Measurements from ENCODE around the gene AJAP1.

AJAP1 gene

GRCh38 chr1:4692437-4692836 lies 38.0 kb downstream of the AJAP1 start:
- H3K4me3 ChIP-seq (replicated peaks; ENCODE audit: low read depth, low read length), result no peak overlapping the region
- no peak for TF ChIP-seq CTCF (IDR thresholded peaks at IDR 0.05; ENCODE audit: insufficient read depth, low read length, poor library complexity, severe bottlenecking)
- no peak for DNase-seq (ENCODE audit: extremely low read depth, insufficient read length)
- H3K27me3 ChIP-seq (replicated peaks; ENCODE audit: control insufficient read depth, insufficient read depth, low read length), result no peaks in the 10 kb centered on the region; the same call in 1 of the 2 replicates
- H3K36me3 ChIP-seq (ENCODE audit: control insufficient read depth, insufficient read depth, low read length), result no peaks in the 10 kb centered on the region

- no peak for DNase-seq (ENCODE audit: extremely low read depth, insufficient read length)
- no peaks in the 10 kb centered on the region for H3K36me3 ChIP-seq (ENCODE audit: control insufficient read depth, insufficient read depth, low read length)
- no peaks in the 10 kb centered on the region; the same call in 1 of the 2 replicates for H3K27me3 ChIP-seq (replicated peaks; ENCODE audit: control insufficient read depth, insufficient read depth, low read length)
- no peak overlapping the region for H3K4me3 ChIP-seq (replicated peaks; ENCODE audit: low read depth, low read length)
- no peak for TF ChIP-seq CTCF (IDR thresholded peaks at IDR 0.05; ENCODE audit: insufficient read depth, low read length, poor library complexity, severe bottlenecking)
Observed at GRCh38 chr1:4693331-4693730, 38.9 kb downstream of the AJAP1 start.

GRCh38 chr1:4693891-4694290 lies 39.5 kb downstream of the AJAP1 start:
- no peak for TF ChIP-seq CTCF (IDR thresholded peaks at IDR 0.05; ENCODE audit: insufficient read depth, low read length, poor library complexity, severe bottlenecking)
- no peaks in the 10 kb centered on the region; the same call in 1 of the 2 replicates for H3K27me3 ChIP-seq (replicated peaks; ENCODE audit: control insufficient read depth, insufficient read depth, low read length)
- no peaks in the 10 kb centered on the region for H3K36me3 ChIP-seq (ENCODE audit: control insufficient read depth, insufficient read depth, low read length)
- H3K4me3 ChIP-seq (replicated peaks; ENCODE audit: low read depth, low read length), result no peak overlapping the region
- no peak for DNase-seq (ENCODE audit: extremely low read depth, insufficient read length)

- H3K4me3 ChIP-seq (replicated peaks; ENCODE audit: low read depth, low read length), result no peak overlapping the region
- H3K36me3 ChIP-seq (ENCODE audit: control insufficient read depth, insufficient read depth, low read length), result no peaks in the 10 kb centered on the region
- no peak for TF ChIP-seq CTCF (IDR thresholded peaks at IDR 0.05; ENCODE audit: insufficient read depth, low read length, poor library complexity, severe bottlenecking)
- H3K27me3 ChIP-seq (replicated peaks; ENCODE audit: control insufficient read depth, insufficient read depth, low read length), result no peaks in the 10 kb centered on the region; the same call in 1 of the 2 replicates
- DNase-seq (ENCODE audit: extremely low read depth, insufficient read length), result no peak
Observed at GRCh38 chr1:4694492-4694891, 40.1 kb downstream of the AJAP1 start.

- Histone ChIP-seq H3K36me3 (ENCODE audit: control insufficient read depth, insufficient read depth, low read length) (no peaks in the 10 kb centered on the region), H3K4me3 (replicated peaks; ENCODE audit: low read depth, low read length) (no peak overlapping the region), H3K27me3 (replicated peaks; ENCODE audit: control insufficient read depth, insufficient read depth, low read length) (no peaks in the 10 kb centered on the region; the same call in 1 of the 2 replicates)
- no peak for TF ChIP-seq CTCF (IDR thresholded peaks at IDR 0.05; ENCODE audit: insufficient read depth, low read length, poor library complexity, severe bottlenecking)
- DNase-seq (ENCODE audit: extremely low read depth, insufficient read length), result no peak
Observed at GRCh38 chr1:4695241-4695640, 40.8 kb downstream of the AJAP1 start.

GRCh38 chr1:4696161-4696745 lies 41.8 kb downstream of the AJAP1 start:
- TF ChIP-seq CTCF (IDR thresholded peaks at IDR 0.05; ENCODE audit: insufficient read depth, low read length, poor library complexity, severe bottlenecking), result no peak
- no peaks in the 10 kb centered on the region; the same call in 1 of the 2 replicates for H3K27me3 ChIP-seq (replicated peaks; ENCODE audit: control insufficient read depth, insufficient read depth, low read length)
- no peak for DNase-seq (ENCODE audit: extremely low read depth, insufficient read length)
- no peak overlapping the region for H3K4me3 ChIP-seq (replicated peaks; ENCODE audit: low read depth, low read length)
- no peaks in the 10 kb centered on the region for H3K36me3 ChIP-seq (ENCODE audit: control insufficient read depth, insufficient read depth, low read length)

All from GM06990 (cell line).